GM12872 (cell line): Measurements from ENCODE around the gene SLC38A3.

Source experiments
- CTCF ChIP-seq: IDR thresholded peaks from 3 replicates; pipeline ENCODE4 v1.5.1; 2011; ENCODE audit warnings: low read depth, mild to moderate bottlenecking, low read length, moderate library complexity; ENCODE audit not compliant: insufficient read depth

SLC38A3 gene

GRCh38 chr3:50204804-50205412 is at the start of gene SLC38A3:
TSS of gene SLC38A3 (plus strand) at chr3:50205271. CDS start at chr3:50214200, 8,929 bp downstream.
- TF ChIP-seq CTCF: no peak

- no peak for TF ChIP-seq CTCF
These were observed 49.6 kb upstream of the SLC38A3 start for GRCh38 chr3:50155491-50155878.

- TF ChIP-seq CTCF: no peak
These were observed 49.2 kb upstream of the SLC38A3 start for GRCh38 chr3:50155891-50156290.

GRCh38 chr3:50156549-50157493 is 48.2 kb upstream of the SLC38A3 start:
- no peak for TF ChIP-seq CTCF

- no peak for TF ChIP-seq CTCF
These were observed 47.1 kb upstream of the SLC38A3 start for GRCh38 chr3:50157827-50158529.

GRCh38 chr3:50158530-50159146 is 46.4 kb upstream of the SLC38A3 start:
- no peak for TF ChIP-seq CTCF

- no peak for TF ChIP-seq CTCF
These were observed 44.5 kb upstream of the SLC38A3 start for GRCh38 chr3:50160561-50160983.
